Ectodermal cell (in vitro differentiated cells): Measurements from ENCODE around the gene SYT3. TPM values are rescaled to one million over a fixed set of nuclear protein-coding genes. Genes with fewer than 3 reads are reported as not detected.
A peak's percentile ranks its signal among the peaks of the same experiment; 100 is the strongest.

Experiments used
- H3K27ac ChIP-seq: 2 replicates; pipeline ENCODE4 v1.7.0; 2013; ENCODE audit warnings: mild to moderate bottlenecking, low read depth, low read length; ENCODE audit not compliant: insufficient read depth, poor library complexity, severe bottlenecking
- H3K27me3 ChIP-seq: 2 replicates; pipeline ENCODE4 v1.7.0; 2013; ENCODE audit warnings: mild to moderate bottlenecking, low read length; ENCODE audit not compliant: insufficient read depth, control insufficient read depth, poor library complexity, severe bottlenecking
- H3K36me3 ChIP-seq: one replicate; pipeline ENCODE4 v1.7.0; 2013; ENCODE audit warnings: low read length; ENCODE audit not compliant: control insufficient read depth, insufficient read depth
- H3K4me1 ChIP-seq: one replicate; pipeline ENCODE4 v1.7.0; 2013; ENCODE audit warnings: low read length; ENCODE audit not compliant: control insufficient read depth, insufficient read depth
- H3K4me3 ChIP-seq: 2 replicates; pipeline ENCODE4 v1.7.0; 2013; ENCODE audit warnings: low read depth, low read length, control low read depth; ENCODE audit not compliant: insufficient read depth
- H3K9me3 ChIP-seq: 2 replicates; pipeline ENCODE4 v1.7.0; 2013; ENCODE audit warnings: mild to moderate bottlenecking, low read length, moderate library complexity; ENCODE audit not compliant: control insufficient read depth
- WGBS, 2 experiments: methylation state at CpG; one replicate each; pipeline ENCODE4 v1.1.7; 2013; ENCODE audit warnings: missing lambda C conversion rate in 2 of 2; 5-methylcytosine and 5-hydroxymethylcytosine counted together
- polyA plus RNA-seq, 4 experiments: library from polyadenylated mRNA; stranded (reverse); fragments of 50-300 nt; gene quantifications; one replicate each; pipeline ENCODE4 v1.2.3, GENCODE V29; 2013

Gene SYT3
- 2.9 TPM for polyA plus RNA-seq (2013, experiment 1 of 4)
- polyA plus RNA-seq (2013, experiment 2 of 4): 2.6 TPM
- 1.3 TPM for polyA plus RNA-seq (2013, experiment 3 of 4)
- polyA plus RNA-seq (2013, experiment 4 of 4): 2.3 TPM

GRCh38 chr19:50639121-50640112 lies at the start of gene SYT3:
Gene SYT3, minus strand, starts transcription at chr19:50639881. Its CDS starts 2,470 bp downstream, at chr19:50637411.
- peak within 1 kb of the TSS; percentile 53 for H3K4me3 ChIP-seq
- H3K4me1 ChIP-seq: no peaks in the 10 kb centered on the region
- H3K9me3 ChIP-seq: no peaks in the 10 kb centered on the region
- no peaks in the 10 kb centered on the region for H3K36me3 ChIP-seq
- WGBS, 2 experiments: 45 to 48% methylated on average over 76 of the region's 76 CpGs
- H3K27me3 ChIP-seq: peaks cover 29% of the 10 kb centered on the region
- no peak within 1 kb of the TSS for H3K27ac ChIP-seq

GRCh38 chr19:50688766-50689165 lies 49.1 kb upstream of the SYT3 start:
- Histone ChIP-seq H3K27me3 (peaks cover 37% of the 10 kb centered on the region), H3K4me1 (peaks cover 3% of the 10 kb centered on the region), H3K9me3 (no peaks in the 10 kb centered on the region), H3K36me3 (no peaks in the 10 kb centered on the region), H3K27ac (no peak overlapping the region), H3K4me3 (no peak overlapping the region)
- WGBS, 2 experiments: 88% methylated on average over 19 of the region's 19 CpGs

GRCh38 chr19:50686310-50687032 lies 46.8 kb upstream of the SYT3 start:
- Histone ChIP-seq H3K27me3 (peaks cover 23% of the 10 kb centered on the region), H3K36me3 (no peaks in the 10 kb centered on the region), H3K9me3 (no peaks in the 10 kb centered on the region), H3K4me1 (no peaks in the 10 kb centered on the region), H3K27ac (no peak overlapping the region), H3K4me3 (no peak overlapping the region)
- 65 to 68% methylated on average over 50 of the region's 50 CpGs for WGBS, 2 experiments

GRCh38 chr19:50679177-50680125 lies 39.8 kb upstream of the SYT3 start:
- Histone ChIP-seq H3K4me1 (no peaks in the 10 kb centered on the region), H3K36me3 (no peaks in the 10 kb centered on the region), H3K4me3 (no peak overlapping the region), H3K27me3 (peaks cover 7% of the 10 kb centered on the region), H3K27ac (no peak overlapping the region), H3K9me3 (no peaks in the 10 kb centered on the region)
- 56% methylated on average over 23 of the region's 23 CpGs for WGBS, 2 experiments

- peaks cover 7% of the 10 kb centered on the region for H3K27me3 ChIP-seq
- no peaks in the 10 kb centered on the region for H3K4me1 ChIP-seq
- H3K27ac ChIP-seq: no peak overlapping the region
- no peak overlapping the region for H3K4me3 ChIP-seq
- no peaks in the 10 kb centered on the region for H3K36me3 ChIP-seq
- WGBS, 2 experiments: 48 to 51% methylated on average over 3 of the region's 3 CpGs
- H3K9me3 ChIP-seq: no peaks in the 10 kb centered on the region
Measured at GRCh38 chr19:50678323-50678722, 38.6 kb upstream of the SYT3 start.

- Histone ChIP-seq H3K27me3 (peaks cover 7% of the 10 kb centered on the region), H3K36me3 (no peaks in the 10 kb centered on the region), H3K4me1 (no peaks in the 10 kb centered on the region), H3K27ac (no peak overlapping the region), H3K4me3 (no peak overlapping the region), H3K9me3 (no peaks in the 10 kb centered on the region)
- 42 to 53% methylated on average over 5 of the region's 5 CpGs for WGBS, 2 experiments
Measured at GRCh38 chr19:50677636-50678035, 38.0 kb upstream of the SYT3 start.

GRCh38 chr19:50676625-50677197 lies 37.0 kb upstream of the SYT3 start:
- WGBS, 2 experiments: 47 to 75% methylated on average over 1 of the region's 1 CpG
- H3K27me3 ChIP-seq: peaks cover 7% of the 10 kb centered on the region

GRCh38 chr19:50673118-50673517 lies 33.4 kb upstream of the SYT3 start:
- Histone ChIP-seq H3K27me3 (peaks cover 11% of the 10 kb centered on the region), H3K36me3 (no peaks in the 10 kb centered on the region), H3K4me1 (no peaks in the 10 kb centered on the region), H3K9me3 (no peaks in the 10 kb centered on the region), H3K4me3 (no peak overlapping the region), H3K27ac (no peak overlapping the region)
- 73 to 76% methylated on average over 15 of the region's 15 CpGs for WGBS, 2 experiments

More at GRCh38 chr19:50676625-50677197, 37.0 kb upstream of the SYT3 start:
- Histone ChIP-seq H3K27ac (no peak overlapping the region), H3K4me1 (no peaks in the 10 kb centered on the region), H3K4me3 (no peak overlapping the region), H3K36me3 (no peaks in the 10 kb centered on the region), H3K9me3 (no peaks in the 10 kb centered on the region)

GRCh38 chr19:50670102-50670380 lies 30.4 kb upstream of the SYT3 start:
- Histone ChIP-seq H3K27me3 (peaks cover 26% of the 10 kb centered on the region), H3K4me3 (no peak overlapping the region), H3K27ac (no peak overlapping the region), H3K9me3 (no peaks in the 10 kb centered on the region), H3K4me1 (no peaks in the 10 kb centered on the region), H3K36me3 (no peaks in the 10 kb centered on the region)
- WGBS, 2 experiments: 71 to 72% methylated on average over 5 of the region's 5 CpGs
